ENCODE measurements around the gene GRM1.

GRCh38 chr6:146183831-146184230 lies 155.0 kb downstream of the GRM1 start:
- TF ChIP-seq, protein P1, sequence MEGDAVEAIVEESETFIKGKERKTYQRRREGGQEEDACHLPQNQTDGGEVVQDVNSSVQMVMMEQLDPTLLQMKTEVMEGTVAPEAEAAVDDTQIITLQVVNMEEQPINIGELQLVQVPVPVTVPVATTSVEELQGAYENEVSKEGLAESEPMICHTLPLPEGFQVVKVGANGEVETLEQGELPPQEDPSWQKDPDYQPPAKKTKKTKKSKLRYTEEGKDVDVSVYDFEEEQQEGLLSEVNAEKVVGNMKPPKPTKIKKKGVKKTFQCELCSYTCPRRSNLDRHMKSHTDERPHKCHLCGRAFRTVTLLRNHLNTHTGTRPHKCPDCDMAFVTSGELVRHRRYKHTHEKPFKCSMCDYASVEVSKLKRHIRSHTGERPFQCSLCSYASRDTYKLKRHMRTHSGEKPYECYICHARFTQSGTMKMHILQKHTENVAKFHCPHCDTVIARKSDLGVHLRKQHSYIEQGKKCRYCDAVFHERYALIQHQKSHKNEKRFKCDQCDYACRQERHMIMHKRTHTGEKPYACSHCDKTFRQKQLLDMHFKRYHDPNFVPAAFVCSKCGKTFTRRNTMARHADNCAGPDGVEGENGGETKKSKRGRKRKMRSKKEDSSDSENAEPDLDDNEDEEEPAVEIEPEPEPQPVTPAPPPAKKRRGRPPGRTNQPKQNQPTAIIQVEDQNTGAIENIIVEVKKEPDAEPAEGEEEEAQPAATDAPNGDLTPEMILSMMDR (IDR thresholded peaks at IDR 0.05), result no peak
- no peak for TF ChIP-seq POLR2A (IDR thresholded peaks at IDR 0.05)
- no peak for TF ChIP-seq POLR2AphosphoS5 (IDR thresholded peaks at IDR 0.05)
- no peak for TF ChIP-seq EP300 (IDR thresholded peaks at IDR 0.05)
